BJ (cell line): ENCODE results near the gene TMEM132C. TPM values are rescaled to one million over a fixed set of nuclear protein-coding genes. Genes with fewer than 3 reads are reported as not detected.
"Not testable (repeated sequence)": the region's sequence is repeated elsewhere in the genome, so short reads cannot be mapped to it uniquely, and the experiment has no call there.

Source experiments
- CTCF ChIA-PET: fragments of 350-600 bp; formaldehyde crosslinking; extraction: SDS; loops from one replicate; lab custom pipeline; 2021; ENCODE audit warnings: antibody characterized with exemption, inconsistent platforms; lab: Yijun Ruan, JAX
- POLR2A ChIA-PET: fragments of 300-600 bp; sonication (Branson Sonifier 250); formaldehyde crosslinking; extraction: SDS; loops from one replicate; lab custom pipeline; 2021; ENCODE audit warnings: antibody characterized with exemption; lab: Charles Lee
- DNase-seq: peaks from one replicate; pipeline ENCODE4 v3.0.0-alpha.2; 2011; ENCODE audit warnings: low read depth
- H3K27me3 ChIP-seq: 2 replicates; pipeline ENCODE4 v1.6.0; 2011; ENCODE audit warnings: low read length; ENCODE audit not compliant: control insufficient read depth, insufficient read depth
- H3K36me3 ChIP-seq: 2 replicates; pipeline ENCODE4 v1.5.1; 2011; ENCODE audit warnings: low read length; ENCODE audit not compliant: control insufficient read depth, insufficient read depth
- H3K4me3 ChIP-seq: 2 replicates; pipeline ENCODE4 v1.5.1; 2011; ENCODE audit warnings: low read depth, mild to moderate bottlenecking, control low read depth, low read length
- polyA plus RNA-seq: library from polyadenylated mRNA; depleted of rRNA; stranded (reverse); fragments of >200 nt; gene quantifications from 2 replicates; pipeline ENCODE4 v1.2.3, GENCODE V29; 2011
- TF ChIP-seq, protein P1 (sequence below): IDR thresholded peaks from 2 replicates; pipeline ENCODE4 v1.5.1; 2011; ENCODE audit warnings: low read depth, mild to moderate bottlenecking, control low read depth, inconsistent platforms, low read length, moderate library complexity; ENCODE audit not compliant: insufficient read depth

Gene TMEM132C
- polyA plus RNA-seq, 1 experiment, result not detected

DNA sequence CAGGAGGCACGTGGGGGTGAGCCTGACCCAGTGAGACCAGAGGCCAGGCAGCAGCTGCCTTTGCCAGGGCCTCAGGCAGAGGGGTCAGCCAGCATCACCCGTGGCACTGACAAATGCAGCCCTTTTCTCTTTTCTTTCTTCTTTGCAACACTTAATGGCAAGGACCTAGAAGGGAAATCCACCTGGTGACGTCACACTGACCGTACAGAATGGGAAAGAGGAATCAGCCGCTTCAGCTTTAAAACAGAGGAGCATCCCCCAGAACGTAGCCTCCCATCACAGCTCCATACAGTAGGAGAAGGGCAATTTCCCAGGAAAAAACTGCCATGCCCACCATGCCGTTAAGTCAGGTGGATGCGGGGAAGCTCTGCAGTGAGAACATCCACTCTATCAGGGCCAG, 328.6 kb downstream of the TMEM132C start:
- no peak for DNase-seq
- Histone ChIP-seq H3K4me3 (no peak overlapping the region), H3K27me3 (no peaks in the 10 kb centered on the region), H3K36me3 (no peaks in the 10 kb centered on the region)
- TF ChIP-seq, protein P1, sequence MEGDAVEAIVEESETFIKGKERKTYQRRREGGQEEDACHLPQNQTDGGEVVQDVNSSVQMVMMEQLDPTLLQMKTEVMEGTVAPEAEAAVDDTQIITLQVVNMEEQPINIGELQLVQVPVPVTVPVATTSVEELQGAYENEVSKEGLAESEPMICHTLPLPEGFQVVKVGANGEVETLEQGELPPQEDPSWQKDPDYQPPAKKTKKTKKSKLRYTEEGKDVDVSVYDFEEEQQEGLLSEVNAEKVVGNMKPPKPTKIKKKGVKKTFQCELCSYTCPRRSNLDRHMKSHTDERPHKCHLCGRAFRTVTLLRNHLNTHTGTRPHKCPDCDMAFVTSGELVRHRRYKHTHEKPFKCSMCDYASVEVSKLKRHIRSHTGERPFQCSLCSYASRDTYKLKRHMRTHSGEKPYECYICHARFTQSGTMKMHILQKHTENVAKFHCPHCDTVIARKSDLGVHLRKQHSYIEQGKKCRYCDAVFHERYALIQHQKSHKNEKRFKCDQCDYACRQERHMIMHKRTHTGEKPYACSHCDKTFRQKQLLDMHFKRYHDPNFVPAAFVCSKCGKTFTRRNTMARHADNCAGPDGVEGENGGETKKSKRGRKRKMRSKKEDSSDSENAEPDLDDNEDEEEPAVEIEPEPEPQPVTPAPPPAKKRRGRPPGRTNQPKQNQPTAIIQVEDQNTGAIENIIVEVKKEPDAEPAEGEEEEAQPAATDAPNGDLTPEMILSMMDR, result no peak
- ChIA-PET CTCF (no interaction called here), POLR2A (no interaction called here)

DNA sequence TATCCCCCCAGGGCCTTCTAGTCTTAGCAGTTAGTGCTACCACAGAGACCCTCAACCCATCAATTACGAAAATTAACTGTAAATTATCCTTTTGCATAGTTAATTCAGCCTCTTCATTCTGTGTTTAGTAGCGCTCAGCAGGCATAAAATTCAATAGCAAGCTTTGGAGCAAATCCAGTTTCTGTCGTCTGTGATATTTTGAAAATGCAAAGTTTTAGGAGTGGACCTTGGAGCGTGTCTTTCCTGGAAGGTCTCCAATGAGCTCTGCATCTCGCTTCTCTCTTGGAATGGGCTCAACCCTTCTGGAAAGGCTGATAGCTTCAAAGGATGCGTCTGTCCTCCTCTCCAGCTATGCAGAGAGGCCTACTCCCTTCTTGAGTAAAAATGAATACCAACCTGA, 333.9 kb downstream of the TMEM132C start:
- TF ChIP-seq, protein P1, result no peak
- no peaks in the 10 kb centered on the region for H3K27me3 ChIP-seq
- no peak for DNase-seq
- H3K36me3 ChIP-seq, result no peaks in the 10 kb centered on the region
- POLR2A ChIA-PET, result no interaction called here
- H3K4me3 ChIP-seq, result no peak overlapping the region
- CTCF ChIA-PET, result no interaction called here

DNA sequence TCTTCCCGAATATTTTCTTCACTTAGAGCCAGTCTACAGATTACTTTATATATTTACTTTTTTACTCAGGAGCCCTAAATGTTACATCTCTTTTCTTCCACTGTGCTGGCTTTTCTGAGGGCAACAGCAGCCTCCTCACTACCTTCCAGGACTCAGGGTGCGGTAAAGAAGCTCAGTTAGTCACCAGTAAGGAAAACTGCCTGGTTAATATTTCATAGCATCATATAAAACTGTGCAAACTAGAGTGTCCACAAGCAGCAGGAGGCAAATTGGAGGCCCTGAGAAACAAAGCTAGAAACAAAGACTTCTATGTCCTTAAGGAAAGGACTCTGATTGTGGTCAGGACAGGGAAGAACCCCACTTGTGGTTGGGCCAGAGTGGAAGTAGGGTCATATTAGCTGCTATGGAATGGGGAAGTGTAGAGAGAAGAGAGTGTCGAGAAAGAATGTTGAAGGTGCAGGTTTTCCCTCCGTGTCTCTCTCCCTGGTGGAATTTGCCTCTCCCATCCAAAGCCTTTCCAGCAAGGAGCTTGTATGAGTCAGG, 336.7 kb downstream of the TMEM132C start:
- POLR2A ChIA-PET, result no interaction called here
- TF ChIP-seq, protein P1, result no peak
- Histone ChIP-seq H3K27me3 (no peaks in the 10 kb centered on the region), H3K36me3 (no peaks in the 10 kb centered on the region), H3K4me3 (no peak overlapping the region)
- no peak for DNase-seq
- CTCF ChIA-PET, result no interaction called here

DNA sequence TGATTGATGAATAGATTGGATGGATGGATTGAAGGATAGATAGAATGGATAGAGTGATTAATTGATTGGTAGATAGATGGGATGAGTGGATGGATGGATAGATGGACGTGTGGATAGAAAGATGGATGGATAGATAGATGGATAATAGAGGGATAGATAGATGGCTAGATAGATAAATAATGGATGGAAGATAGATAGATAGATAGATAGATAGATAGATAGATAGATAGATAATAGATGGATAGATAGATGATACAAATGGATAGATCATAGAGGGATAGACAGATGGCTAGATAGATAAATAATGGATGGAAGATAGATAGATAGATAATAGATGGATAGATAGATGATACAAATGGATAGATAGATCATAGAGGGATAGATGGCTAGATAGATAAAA, 337.2 kb downstream of the TMEM132C start:
- H3K36me3 ChIP-seq, CTCF ChIA-PET, DNase-seq, H3K4me3 ChIP-seq, POLR2A ChIA-PET, H3K27me3 ChIP-seq: not testable (repeated sequence)

DNA sequence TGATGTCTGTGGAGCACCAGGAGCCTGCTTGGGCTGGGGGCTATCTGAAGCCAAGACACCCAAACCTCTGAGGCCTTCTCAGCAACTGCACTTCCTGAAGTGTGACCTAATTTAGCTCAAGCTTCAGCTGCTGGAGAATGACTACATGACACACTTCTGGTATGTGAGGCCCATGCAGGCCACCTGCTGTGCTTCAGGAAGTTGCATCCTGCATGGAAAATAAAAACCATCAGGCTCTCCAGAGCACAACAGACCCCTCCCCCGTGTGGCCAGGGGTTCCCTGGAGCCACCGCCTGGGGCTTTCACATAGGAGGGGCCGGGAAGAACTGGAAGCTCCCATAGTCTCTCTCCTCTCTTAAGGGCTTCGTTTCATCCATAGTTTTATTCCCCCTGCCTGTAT, 339.1 kb downstream of the TMEM132C start:
- CTCF ChIA-PET, result no interaction called here

More for the DNA sequence above, 339.1 kb downstream of the TMEM132C start:
- no peak for DNase-seq
- H3K27me3 ChIP-seq, result no peaks in the 10 kb centered on the region
- TF ChIP-seq, protein P1, result no peak
- H3K36me3 ChIP-seq, result no peaks in the 10 kb centered on the region
- POLR2A ChIA-PET, result no interaction called here
- no peak overlapping the region for H3K4me3 ChIP-seq
